ENCODE measurements around the gene LHFPL3. TPM values are rescaled to one million over a fixed set of nuclear protein-coding genes. Genes with fewer than 3 reads are reported as not detected.

Gene LHFPL3
- total and polyA plus RNA-seq, 2 experiments from 2014 or later = 0.24 TPM; not detected in 1

DNA sequence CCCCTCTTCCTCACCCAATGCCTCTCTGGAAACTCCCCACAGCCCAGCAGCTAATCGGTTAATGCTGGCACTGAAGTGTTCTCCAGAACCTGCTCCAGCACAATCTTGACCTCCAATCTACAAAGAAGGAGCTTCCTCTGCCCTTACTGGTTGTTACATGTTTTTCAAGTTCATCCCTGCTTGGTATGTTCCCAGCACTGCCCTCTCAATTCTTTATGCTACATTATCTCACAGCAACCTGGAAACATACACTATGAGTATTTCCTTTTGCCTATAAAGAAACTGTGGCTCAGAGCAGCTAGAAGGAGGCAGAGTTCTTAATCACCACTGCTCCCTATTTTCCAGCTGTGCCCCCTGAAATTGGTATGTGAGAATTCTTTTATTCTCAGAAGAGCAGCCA lies 601.5 kb downstream of the LHFPL3 start (continued):
- TF ChIP-seq ETS1 (IDR thresholded peaks at IDR 0.05) = no peak
- no peak for TF ChIP-seq JUNB (IDR thresholded peaks at IDR 0.05; ENCODE audit: unreplicated experiment)

GRCh38 chr7:104931181-104931781 lies 602.9 kb downstream of the LHFPL3 start:
- no peaks in the 10 kb centered on the region for H3K9me2 ChIP-seq (ENCODE audit: insufficient read depth)
- H3K27ac ChIP-seq (ENCODE audit: low read depth) = no peak overlapping the region
- peaks cover 12% of the 10 kb centered on the region; the same call in 1 of the 2 replicates for H3K4me1 ChIP-seq (ENCODE audit: insufficient read depth)
- Mint-ChIP-seq H3K27me3 (ENCODE audit: insufficient read depth, low read depth, poor library complexity) (peaks cover 2% of the 10 kb centered on the region), H3K36me3 (ENCODE audit: low read depth) (no peaks in the 10 kb centered on the region), H3K9me3 (no peaks in the 10 kb centered on the region), H3K4me1 (peaks cover 27% of the 10 kb centered on the region), H3K27ac (peak overlapping the region; percentile 40), H3K4me3 (no peak overlapping the region)
- no peaks in the 10 kb centered on the region for H3K36me3 ChIP-seq (ENCODE audit: insufficient read depth)
- ATAC-seq (peak; percentile 71), DNase-seq (ENCODE audit: low spot score) (peak; percentile 9)
- no peaks in the 10 kb centered on the region for H4K20me1 ChIP-seq (replicated peaks; ENCODE audit: insufficient read depth)
- H3K79me2 ChIP-seq (replicated peaks; ENCODE audit: insufficient read depth) = no peaks in the 10 kb centered on the region
- peaks cover 6% of the 10 kb centered on the region; the same call in 1 of the 2 replicates for H3F3A ChIP-seq (replicated peaks; ENCODE audit: low read depth)
- no peak overlapping the region for H3K4me3 ChIP-seq
- H3K27me3 ChIP-seq (ENCODE audit: insufficient read depth) = no peaks in the 10 kb centered on the region
- H3K4me2 ChIP-seq = no peak overlapping the region
- TF ChIP-seq POLR2AphosphoS5 (IDR thresholded peaks at IDR 0.05; ENCODE audit: low read depth) = no peak
- no peak for TF ChIP-seq JUNB (IDR thresholded peaks at IDR 0.05; ENCODE audit: unreplicated experiment)
- no peak for TF ChIP-seq CREB1 (CRISPR knock-in tag; IDR thresholded peaks at IDR 0.05; ENCODE audit: low read depth)
- no peak for TF ChIP-seq EZH2 (IDR thresholded peaks at IDR 0.05; ENCODE audit: low read depth, unreplicated experiment)
- TF ChIP-seq STAT1 (IDR thresholded peaks at IDR 0.05; ENCODE audit: unreplicated experiment) = no peak
- TF ChIP-seq, protein P1, sequence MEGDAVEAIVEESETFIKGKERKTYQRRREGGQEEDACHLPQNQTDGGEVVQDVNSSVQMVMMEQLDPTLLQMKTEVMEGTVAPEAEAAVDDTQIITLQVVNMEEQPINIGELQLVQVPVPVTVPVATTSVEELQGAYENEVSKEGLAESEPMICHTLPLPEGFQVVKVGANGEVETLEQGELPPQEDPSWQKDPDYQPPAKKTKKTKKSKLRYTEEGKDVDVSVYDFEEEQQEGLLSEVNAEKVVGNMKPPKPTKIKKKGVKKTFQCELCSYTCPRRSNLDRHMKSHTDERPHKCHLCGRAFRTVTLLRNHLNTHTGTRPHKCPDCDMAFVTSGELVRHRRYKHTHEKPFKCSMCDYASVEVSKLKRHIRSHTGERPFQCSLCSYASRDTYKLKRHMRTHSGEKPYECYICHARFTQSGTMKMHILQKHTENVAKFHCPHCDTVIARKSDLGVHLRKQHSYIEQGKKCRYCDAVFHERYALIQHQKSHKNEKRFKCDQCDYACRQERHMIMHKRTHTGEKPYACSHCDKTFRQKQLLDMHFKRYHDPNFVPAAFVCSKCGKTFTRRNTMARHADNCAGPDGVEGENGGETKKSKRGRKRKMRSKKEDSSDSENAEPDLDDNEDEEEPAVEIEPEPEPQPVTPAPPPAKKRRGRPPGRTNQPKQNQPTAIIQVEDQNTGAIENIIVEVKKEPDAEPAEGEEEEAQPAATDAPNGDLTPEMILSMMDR (conservative IDR thresholded peaks at IDR 0.05; ENCODE audit: low read depth in 2 of 2) = no peak
- TF ChIP-seq REST (IDR thresholded peaks at IDR 0.05; ENCODE audit: unreplicated experiment) = no peak
- TF ChIP-seq ZNF331 (CRISPR knock-in tag; IDR thresholded peaks at IDR 0.05; ENCODE audit: low read depth) = no peak
- no peak for TF ChIP-seq ZNF114 (CRISPR knock-in tag; IDR thresholded peaks at IDR 0.05)
- TF ChIP-seq ETS1 (IDR thresholded peaks at IDR 0.05) = no peak
- TF ChIP-seq EZH2phosphoT487 (IDR thresholded peaks at IDR 0.05; ENCODE audit: unreplicated experiment) = no peak
- H2AFZ ChIP-seq = peak overlapping the region; percentile 56; the same call in 1 of the 2 replicates
